ENCODE data around the gene KRTAP5-2.

DNA sequence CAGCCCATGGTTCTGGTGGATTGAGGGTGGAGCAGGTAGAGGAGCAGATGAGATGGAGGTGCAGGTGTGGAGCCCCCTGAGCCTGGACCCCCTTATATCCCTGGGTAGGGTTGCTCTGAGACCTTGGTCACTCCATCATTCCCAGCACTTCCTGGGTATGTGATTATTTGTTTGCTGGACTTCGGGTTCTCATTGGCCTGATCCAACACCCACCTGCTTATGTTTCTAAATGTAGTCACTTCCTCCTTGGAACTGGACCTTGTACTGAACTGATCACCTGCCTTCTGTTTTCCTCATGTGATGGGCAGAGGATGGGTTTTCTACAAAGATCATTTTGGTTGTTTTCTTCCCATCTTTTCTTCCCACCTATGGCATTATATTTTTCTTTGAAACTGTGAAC, 24.0 kb upstream of the KRTAP5-2 start, which contains the start of gene KRTAP5-4:
- TF ChIP-seq TAF1 (IDR thresholded peaks at IDR 0.05; ENCODE audit: low read depth) (no peak), YY1 (IDR thresholded peaks at IDR 0.05; ENCODE audit: low read depth) (no peak), TCF12 (IDR thresholded peaks at IDR 0.05; ENCODE audit: low read depth) (no peak), RAD21 (IDR thresholded peaks at IDR 0.05; ENCODE audit: low read depth) (no peak), MAX (IDR thresholded peaks at IDR 0.05) (no peak)
